Measurements from ENCODE around the gene KLHL3.

The KLHL3 gene

GRCh38 chr5:137714946-137715345, 20.9 kb downstream of the KLHL3 start:
- no peaks in the 10 kb centered on the region for H3K9me3 ChIP-seq
- no peak for DNase-seq (ENCODE audit: low spot score in 2 of 2)

GRCh38 chr5:137714494-137714893, 21.4 kb downstream of the KLHL3 start:
- Histone ChIP-seq H3K4me3 (no peak overlapping the region), H3K9me3 (no peaks in the 10 kb centered on the region), H3K4me1 (no peaks in the 10 kb centered on the region), H3K27me3 (ENCODE audit: low read depth) (no peaks in the 10 kb centered on the region), H3K36me3 (replicated peaks) (no peaks in the 10 kb centered on the region)
- in situ Hi-C loops (cut with MboI; ENCODE audit: low sequenced_read_pairs), result no loop called here
- no peak for DNase-seq (ENCODE audit: low spot score in 2 of 2)

More at GRCh38 chr5:137714946-137715345, 20.9 kb downstream of the KLHL3 start:
- in situ Hi-C loops (cut with MboI; ENCODE audit: low sequenced_read_pairs), result no loop called here
- H3K4me1 ChIP-seq, result no peaks in the 10 kb centered on the region
- H3K27me3 ChIP-seq (ENCODE audit: low read depth), result no peaks in the 10 kb centered on the region
- no peak overlapping the region for H3K4me3 ChIP-seq
- H3K36me3 ChIP-seq (replicated peaks), result no peaks in the 10 kb centered on the region

GRCh38 chr5:137712139-137712667, 23.7 kb downstream of the KLHL3 start:
- no peaks in the 10 kb centered on the region for H3K27me3 ChIP-seq (ENCODE audit: low read depth)
- H3K4me3 ChIP-seq, result no peak overlapping the region
- H3K9me3 ChIP-seq, result no peaks in the 10 kb centered on the region
- no peak for DNase-seq (ENCODE audit: low spot score in 2 of 2)
- in situ Hi-C loops (cut with MboI; ENCODE audit: low sequenced_read_pairs), result no loop called here
- no peaks in the 10 kb centered on the region for H3K4me1 ChIP-seq
- H3K36me3 ChIP-seq (replicated peaks), result no peaks in the 10 kb centered on the region

- DNase-seq (ENCODE audit: low spot score in 2 of 2), result no peak
- in situ Hi-C loops (cut with MboI; ENCODE audit: low sequenced_read_pairs), result no loop called here
Measured at GRCh38 chr5:137710086-137710485, 25.8 kb downstream of the KLHL3 start.

GRCh38 chr5:137708796-137709559, 26.9 kb downstream of the KLHL3 start:
- DNase-seq (ENCODE audit: low spot score in 2 of 2), result no peak
- in situ Hi-C loops (cut with MboI; ENCODE audit: low sequenced_read_pairs), result no loop called here
- Histone ChIP-seq H3K4me3 (no peak overlapping the region), H3K36me3 (replicated peaks) (no peaks in the 10 kb centered on the region), H3K9me3 (no peaks in the 10 kb centered on the region), H3K27me3 (ENCODE audit: low read depth) (no peaks in the 10 kb centered on the region), H3K4me1 (no peaks in the 10 kb centered on the region)

More at GRCh38 chr5:137710086-137710485, 25.8 kb downstream of the KLHL3 start:
- Histone ChIP-seq H3K4me3 (no peak overlapping the region), H3K9me3 (no peaks in the 10 kb centered on the region), H3K36me3 (replicated peaks) (no peaks in the 10 kb centered on the region), H3K27me3 (ENCODE audit: low read depth) (no peaks in the 10 kb centered on the region), H3K4me1 (no peaks in the 10 kb centered on the region)

- no peak for DNase-seq (ENCODE audit: low spot score in 2 of 2)
- in situ Hi-C loops (cut with MboI; ENCODE audit: low sequenced_read_pairs), result no loop called here
- H3K36me3 ChIP-seq (replicated peaks), result no peaks in the 10 kb centered on the region
- H3K27me3 ChIP-seq (ENCODE audit: low read depth), result no peaks in the 10 kb centered on the region
- H3K9me3 ChIP-seq, result no peaks in the 10 kb centered on the region
- no peaks in the 10 kb centered on the region for H3K4me1 ChIP-seq
- H3K4me3 ChIP-seq, result no peak overlapping the region
Measured at GRCh38 chr5:137708062-137708461, 27.8 kb downstream of the KLHL3 start.

- H3K36me3 ChIP-seq (replicated peaks), result no peaks in the 10 kb centered on the region
- H3K4me1 ChIP-seq, result no peaks in the 10 kb centered on the region
- no peaks in the 10 kb centered on the region for H3K27me3 ChIP-seq (ENCODE audit: low read depth)
- H3K4me3 ChIP-seq, result no peak overlapping the region
- H3K9me3 ChIP-seq, result no peaks in the 10 kb centered on the region
- in situ Hi-C loops (cut with MboI; ENCODE audit: low sequenced_read_pairs), result no loop called here
- no peak for DNase-seq (ENCODE audit: low spot score in 2 of 2)
Measured at GRCh38 chr5:137706841-137707240, 29.0 kb downstream of the KLHL3 start.

- DNase-seq (ENCODE audit: low spot score in 2 of 2), result no peak
- H3K27me3 ChIP-seq (ENCODE audit: low read depth), result no peaks in the 10 kb centered on the region
- H3K4me3 ChIP-seq, result no peak overlapping the region
- no peaks in the 10 kb centered on the region for H3K9me3 ChIP-seq
- in situ Hi-C loops (cut with MboI; ENCODE audit: low sequenced_read_pairs), result no loop called here
- H3K4me1 ChIP-seq, result no peaks in the 10 kb centered on the region
- H3K36me3 ChIP-seq (replicated peaks), result no peaks in the 10 kb centered on the region
Measured at GRCh38 chr5:137705106-137705505, 30.8 kb downstream of the KLHL3 start.

- DNase-seq (ENCODE audit: low spot score in 2 of 2), result no peak
- in situ Hi-C loops (cut with MboI; ENCODE audit: low sequenced_read_pairs), result no loop called here
- Histone ChIP-seq H3K9me3 (no peaks in the 10 kb centered on the region), H3K27me3 (ENCODE audit: low read depth) (no peaks in the 10 kb centered on the region), H3K4me3 (no peak overlapping the region), H3K4me1 (no peaks in the 10 kb centered on the region), H3K36me3 (replicated peaks) (no peaks in the 10 kb centered on the region)
Measured at GRCh38 chr5:137703565-137703964, 32.3 kb downstream of the KLHL3 start.

- Histone ChIP-seq H3K4me1 (no peaks in the 10 kb centered on the region), H3K4me3 (no peak overlapping the region), H3K36me3 (replicated peaks) (no peaks in the 10 kb centered on the region), H3K27me3 (ENCODE audit: low read depth) (no peaks in the 10 kb centered on the region), H3K9me3 (no peaks in the 10 kb centered on the region)
- no peak for DNase-seq (ENCODE audit: low spot score in 2 of 2)
- in situ Hi-C loops (cut with MboI; ENCODE audit: low sequenced_read_pairs), result no loop called here
Measured at GRCh38 chr5:137700282-137700680, 35.6 kb downstream of the KLHL3 start.

GRCh38 chr5:137699336-137700281, 36.3 kb downstream of the KLHL3 start:
- no peaks in the 10 kb centered on the region for H3K27me3 ChIP-seq (ENCODE audit: low read depth)
- no peak for DNase-seq (ENCODE audit: low spot score in 2 of 2)
- in situ Hi-C loops (cut with MboI; ENCODE audit: low sequenced_read_pairs), result no loop called here

GRCh38 chr5:137696481-137696880, 39.4 kb downstream of the KLHL3 start:
- in situ Hi-C loops (cut with MboI; ENCODE audit: low sequenced_read_pairs), result no loop called here
- Histone ChIP-seq H3K4me3 (no peak overlapping the region), H3K9me3 (no peaks in the 10 kb centered on the region), H3K27me3 (ENCODE audit: low read depth) (no peaks in the 10 kb centered on the region), H3K4me1 (no peaks in the 10 kb centered on the region), H3K36me3 (replicated peaks) (no peaks in the 10 kb centered on the region)
- no peak for DNase-seq (ENCODE audit: low spot score in 2 of 2)

More at GRCh38 chr5:137699336-137700281, 36.3 kb downstream of the KLHL3 start:
- no peaks in the 10 kb centered on the region for H3K9me3 ChIP-seq
- H3K36me3 ChIP-seq (replicated peaks), result no peaks in the 10 kb centered on the region
- no peak overlapping the region for H3K4me3 ChIP-seq
- no peaks in the 10 kb centered on the region for H3K4me1 ChIP-seq

GRCh38 chr5:137695651-137696428, 40.0 kb downstream of the KLHL3 start:
- Histone ChIP-seq H3K4me1 (no peaks in the 10 kb centered on the region), H3K27me3 (ENCODE audit: low read depth) (no peaks in the 10 kb centered on the region), H3K36me3 (replicated peaks) (no peaks in the 10 kb centered on the region), H3K4me3 (no peak overlapping the region), H3K9me3 (no peaks in the 10 kb centered on the region)
- in situ Hi-C loops (cut with MboI; ENCODE audit: low sequenced_read_pairs), result no loop called here
- no peak for DNase-seq (ENCODE audit: low spot score in 2 of 2)
